Heart left ventricle (tissue), 13 donors: Measurements from ENCODE around the gene KDM8.

Experiments
- POLR2A ChIP-seq, 2 donors: fragments of 450-650 bp; IDR thresholded peaks; one replicate each; pipeline ENCODE4 v1.6.1; 2017; ENCODE audit warnings: antibody characterized with exemption in 2 of 2, mild to moderate bottlenecking in 2 of 2, moderate library complexity in 2 of 2
- TF ChIP-seq, protein P1 (sequence below), 12 donors: fragments of 200-600 bp; sonication (generic) in 4 of 12; IDR thresholded peaks; one replicate each; pipeline versions ENCODE4 v1.5.0 to v1.8.0; 2018 to 2022; ENCODE audit warnings: antibody characterized with exemption in 12 of 12, mild to moderate bottlenecking in 5 of 12
- donor health status: ischemic (EF 13 %, LVEDD 7.1; RV severe dilation, severe dysfunction).
- donor health status: DM: no; HTN: yes; CAD: no.
- donor health status: DM: no; HTN: no; CAD: no.
- donor health status: ischemic (EF 25% LVEDD 6.9; RV normal size, moderate dysfunction).
- donor health status: ischemic (EF 25% LVEDD 5.7; RV mildly dilated, moderate dysfunction).
- donor health status: ischemic (EF 35%, LVEDD 5.7; RV mildly dilated, moderate dysfunction).
- donor health status: nonischemic (EF 11% LVEDD 7.7; RV severe dilation, severe dysfunction).
- donor health status: DM: yes; HTN: yes; CAD: no.
- donor health status: PGD.
- donor health status: ischemic (EF 29% LVEDD 5.4; RV normal size, mild dysfunction).
- donor health status: nonischemic (EF 23%, LVEDD 6.1; RV moderate dilation, normal function).

DNA sequence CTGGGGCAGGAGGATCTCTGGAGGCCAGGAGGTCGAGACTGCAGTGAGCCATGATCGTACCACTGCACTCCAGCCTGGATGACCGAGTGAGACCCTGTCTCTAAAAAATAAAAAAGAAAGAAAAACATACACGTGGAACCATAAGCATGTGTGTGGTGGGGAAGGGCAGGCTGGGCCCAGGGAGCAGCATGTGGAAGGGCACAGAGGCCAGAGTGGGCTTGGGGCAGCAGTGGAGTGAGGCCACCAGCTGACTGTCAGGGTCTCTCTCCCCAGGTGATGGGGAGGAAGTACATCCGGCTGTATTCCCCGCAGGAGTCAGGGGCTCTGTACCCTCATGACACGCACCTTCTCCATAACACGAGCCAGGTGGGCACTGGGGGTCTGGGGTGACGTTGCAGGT, 16.8 kb downstream of the KDM8 start:
- no peak for TF ChIP-seq POLR2A (IDR thresholded peaks at IDR 0.05)
- TF ChIP-seq, protein P1, sequence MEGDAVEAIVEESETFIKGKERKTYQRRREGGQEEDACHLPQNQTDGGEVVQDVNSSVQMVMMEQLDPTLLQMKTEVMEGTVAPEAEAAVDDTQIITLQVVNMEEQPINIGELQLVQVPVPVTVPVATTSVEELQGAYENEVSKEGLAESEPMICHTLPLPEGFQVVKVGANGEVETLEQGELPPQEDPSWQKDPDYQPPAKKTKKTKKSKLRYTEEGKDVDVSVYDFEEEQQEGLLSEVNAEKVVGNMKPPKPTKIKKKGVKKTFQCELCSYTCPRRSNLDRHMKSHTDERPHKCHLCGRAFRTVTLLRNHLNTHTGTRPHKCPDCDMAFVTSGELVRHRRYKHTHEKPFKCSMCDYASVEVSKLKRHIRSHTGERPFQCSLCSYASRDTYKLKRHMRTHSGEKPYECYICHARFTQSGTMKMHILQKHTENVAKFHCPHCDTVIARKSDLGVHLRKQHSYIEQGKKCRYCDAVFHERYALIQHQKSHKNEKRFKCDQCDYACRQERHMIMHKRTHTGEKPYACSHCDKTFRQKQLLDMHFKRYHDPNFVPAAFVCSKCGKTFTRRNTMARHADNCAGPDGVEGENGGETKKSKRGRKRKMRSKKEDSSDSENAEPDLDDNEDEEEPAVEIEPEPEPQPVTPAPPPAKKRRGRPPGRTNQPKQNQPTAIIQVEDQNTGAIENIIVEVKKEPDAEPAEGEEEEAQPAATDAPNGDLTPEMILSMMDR (IDR thresholded peaks at IDR 0.05), result no peak
